Measurements from ENCODE around the gene OR1Q1. TPM values are rescaled to one million over a fixed set of nuclear protein-coding genes. Genes with fewer than 3 reads are reported as not detected.
"Not testable (repeated sequence)": the region's sequence is repeated elsewhere in the genome, so short reads cannot be mapped to it uniquely, and the experiment has no call there.

The OR1Q1 gene
- not detected for polyA plus RNA-seq (2012; ENCODE audit: insufficient read depth, insufficient read length, low read depth)

- peaks cover 6% of the 10 kb centered on the region; the same call in 1 of the 2 replicates for H3K27me3 ChIP-seq
- H3K4me1 ChIP-seq, result no peaks in the 10 kb centered on the region
- H3K4me3 ChIP-seq (ENCODE audit: low read depth, low read length), result no peak within 1 kb of the TSS
- no peaks in the 10 kb centered on the region for H3K9me3 ChIP-seq
- no peak for DNase-seq
- no peak for TF ChIP-seq CTCF (IDR thresholded peaks at IDR 0.05; ENCODE audit: low read depth, low read length)
- H3K36me3 ChIP-seq, result no peaks in the 10 kb centered on the region
Observed at GRCh38 chr9:122614362-122614761, at the start of gene OR1Q1. OR1Q1 (plus strand) TSS chr9:122614738; CDS start chr9:122614738, 0 bp downstream.

- DNase-seq, result no peak
- Histone ChIP-seq H3K4me3 (ENCODE audit: low read depth, low read length) (no peak overlapping the region), H3K27me3 (0 out of 2 replicates have a peak, but pooled peaks cover 3% of the 10 kb centered on the region), H3K36me3 (no peaks in the 10 kb centered on the region), H3K4me1 (no peaks in the 10 kb centered on the region), H3K9me3 (no peaks in the 10 kb centered on the region)
- no peak for TF ChIP-seq CTCF (IDR thresholded peaks at IDR 0.05; ENCODE audit: low read depth, low read length)
Observed at GRCh38 chr9:122567901-122568300, 46.6 kb upstream of the OR1Q1 start.

- H3K27me3 ChIP-seq, result peaks cover 3% of the 10 kb centered on the region; the same call in 1 of the 2 replicates
- H3K9me3 ChIP-seq, result no peaks in the 10 kb centered on the region
- H3K4me3 ChIP-seq (ENCODE audit: low read depth, low read length), result no peak overlapping the region
- no peak for DNase-seq
- no peaks in the 10 kb centered on the region for H3K36me3 ChIP-seq
- TF ChIP-seq CTCF (IDR thresholded peaks at IDR 0.05; ENCODE audit: low read depth, low read length), result no peak
- no peaks in the 10 kb centered on the region for H3K4me1 ChIP-seq
Observed at GRCh38 chr9:122572456-122572855, 42.1 kb upstream of the OR1Q1 start.

- H3K4me1 ChIP-seq, result no peaks in the 10 kb centered on the region
- DNase-seq, result no peak
- no peak for TF ChIP-seq CTCF (IDR thresholded peaks at IDR 0.05; ENCODE audit: low read depth, low read length)
- H3K4me3 ChIP-seq (ENCODE audit: low read depth, low read length), result no peak overlapping the region
- H3K27me3 ChIP-seq, result no peaks in the 10 kb centered on the region; the same call in 1 of the 2 replicates
- no peaks in the 10 kb centered on the region for H3K9me3 ChIP-seq
- H3K36me3 ChIP-seq, result no peaks in the 10 kb centered on the region
Observed at GRCh38 chr9:122579874-122580273, 34.7 kb upstream of the OR1Q1 start.

GRCh38 chr9:122580360-122580759 is 34.2 kb upstream of the OR1Q1 start:
- no peak overlapping the region for H3K4me3 ChIP-seq (ENCODE audit: low read depth, low read length)
- no peak for TF ChIP-seq CTCF (IDR thresholded peaks at IDR 0.05; ENCODE audit: low read depth, low read length)

GRCh38 chr9:122583284-122583683 is 31.3 kb upstream of the OR1Q1 start, which contains the start of gene OR1L8:
OR1L8 (minus strand) TSS chr9:122583384; CDS start chr9:122568477, 14,907 bp downstream.
- DNase-seq; H3K27me3 ChIP-seq; H3K9me3 ChIP-seq; H3K36me3 ChIP-seq; H3K4me1 ChIP-seq; H3K4me3 ChIP-seq (ENCODE audit: low read depth, low read length): not testable (repeated sequence)

More at GRCh38 chr9:122580360-122580759, 34.2 kb upstream of the OR1Q1 start:
- no peaks in the 10 kb centered on the region for H3K4me1 ChIP-seq
- no peaks in the 10 kb centered on the region for H3K9me3 ChIP-seq
- no peaks in the 10 kb centered on the region; the same call in 1 of the 2 replicates for H3K27me3 ChIP-seq
- H3K36me3 ChIP-seq, result no peaks in the 10 kb centered on the region
- DNase-seq, result no peak
